Activated T-cell treated with anti-CD3 and anti-CD28 coated beads, Interleukin-2, amount 50 U/mL, for 24 hours (primary cell): ENCODE data around the gene KCNE1.

Experiments used
- DNase-seq: peaks from one replicate; pipeline ENCODE4 v3.0.0-alpha.2; 2020
- H3K27ac Mint-ChIP-seq: 2 replicates; pipeline ENCODE4 v1.8.0; 2020; ENCODE audit warnings: mild to moderate bottlenecking, mixed read lengths
- H3K27me3 Mint-ChIP-seq: 2 replicates; pipeline ENCODE4 v1.8.0; 2020; ENCODE audit warnings: mixed read lengths
- H3K36me3 Mint-ChIP-seq: 2 replicates; pipeline ENCODE4 v1.8.0; 2020; ENCODE audit warnings: low read depth, mixed read lengths
- H3K4me1 Mint-ChIP-seq: 2 replicates; pipeline ENCODE4 v1.8.0; 2020; ENCODE audit warnings: low read depth, mixed read lengths
- H3K4me3 Mint-ChIP-seq: 2 replicates; pipeline ENCODE4 v1.8.0; 2020; ENCODE audit warnings: mild to moderate bottlenecking, moderate library complexity, mixed read lengths
- H3K9me3 Mint-ChIP-seq: 2 replicates; pipeline ENCODE4 v1.8.0; 2020; ENCODE audit warnings: mixed read lengths

The KCNE1 gene

DNA sequence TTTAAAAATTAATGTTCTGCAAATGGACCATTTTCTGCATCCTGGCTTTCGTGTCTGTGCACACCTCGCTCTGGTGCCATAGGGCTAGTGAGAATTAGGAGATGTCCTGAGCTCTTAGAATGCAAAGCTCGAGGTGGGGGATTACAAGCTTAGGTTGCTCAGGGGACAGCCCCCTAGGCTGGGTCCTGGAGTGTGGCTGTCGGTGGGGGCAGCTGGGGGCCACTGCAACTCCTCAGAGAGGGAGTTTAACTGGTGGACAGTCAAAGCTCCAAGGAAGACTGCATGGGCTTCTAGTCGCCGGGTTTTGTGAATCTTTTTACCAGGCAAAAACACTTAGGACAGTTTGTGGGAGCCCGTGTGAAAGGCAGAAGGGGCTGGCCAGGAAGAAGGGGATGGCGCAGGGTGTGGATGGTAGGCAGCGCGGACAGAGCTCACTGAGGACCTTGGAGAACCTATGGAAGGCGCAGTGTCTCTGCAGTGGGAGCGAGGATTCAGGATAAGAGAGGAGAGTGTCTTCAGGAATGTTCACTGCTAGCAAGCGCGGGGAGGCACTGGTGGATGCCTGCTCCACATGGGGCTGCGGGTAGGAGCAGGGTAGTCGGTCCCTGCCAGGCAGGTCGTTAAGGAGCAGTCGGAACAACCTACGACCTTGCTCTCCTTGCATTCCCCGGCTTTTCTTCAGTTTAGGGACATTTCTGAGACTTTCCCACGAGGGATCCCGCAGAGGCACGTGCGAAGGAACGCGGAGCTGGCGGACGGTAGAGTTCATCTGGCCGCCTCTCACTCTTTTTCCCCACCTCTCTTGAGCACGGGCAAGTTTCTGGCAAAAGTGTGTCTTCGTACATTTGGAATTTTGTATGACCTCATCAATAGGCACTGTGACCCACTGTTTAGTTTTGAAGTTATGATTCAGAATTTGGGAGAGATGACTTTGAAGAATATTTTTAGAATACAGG is 12.9 kb upstream of the KCNE1 start:
- no peaks in the 10 kb centered on the region for H3K27me3 Mint-ChIP-seq
- peak overlapping the region; percentile 30 for H3K27ac Mint-ChIP-seq
- peaks cover 27% of the 10 kb centered on the region for H3K36me3 Mint-ChIP-seq
- DNase-seq, result no peak
- H3K4me1 Mint-ChIP-seq, result peaks cover 53% of the 10 kb centered on the region
- H3K9me3 Mint-ChIP-seq, result peaks cover 4% of the 10 kb centered on the region
- peak overlapping the region; percentile 45 for H3K4me3 Mint-ChIP-seq

DNA sequence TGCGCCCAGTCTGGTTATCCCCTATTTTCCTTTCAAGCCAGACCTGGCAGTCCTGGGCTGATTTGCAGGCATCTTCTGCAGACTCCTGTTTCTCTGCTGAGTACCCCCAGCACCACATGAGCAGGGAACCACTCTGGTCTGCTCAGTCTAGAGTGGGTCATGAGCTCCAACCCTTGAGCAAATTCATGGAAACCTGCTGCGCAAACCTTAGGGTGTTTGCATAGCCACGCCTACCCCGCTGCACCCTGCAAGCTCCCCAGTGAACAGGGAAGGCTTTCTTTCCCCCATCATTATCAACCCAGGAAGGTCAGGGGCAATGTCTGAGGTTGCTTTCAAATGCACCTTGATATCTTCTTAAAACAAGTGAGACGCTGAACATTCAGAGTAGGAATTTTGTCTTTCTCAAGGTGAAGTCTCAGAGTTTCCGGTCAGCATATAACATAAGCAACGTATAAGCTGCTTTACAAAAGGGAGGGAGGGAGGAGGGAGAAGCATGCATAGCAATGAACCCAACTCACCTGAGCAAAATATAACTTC is 11.1 kb upstream of the KCNE1 start:
- peaks cover 46% of the 10 kb centered on the region for H3K4me1 Mint-ChIP-seq
- H3K27me3 Mint-ChIP-seq, result no peaks in the 10 kb centered on the region
- no peaks in the 10 kb centered on the region for H3K9me3 Mint-ChIP-seq

DNA sequence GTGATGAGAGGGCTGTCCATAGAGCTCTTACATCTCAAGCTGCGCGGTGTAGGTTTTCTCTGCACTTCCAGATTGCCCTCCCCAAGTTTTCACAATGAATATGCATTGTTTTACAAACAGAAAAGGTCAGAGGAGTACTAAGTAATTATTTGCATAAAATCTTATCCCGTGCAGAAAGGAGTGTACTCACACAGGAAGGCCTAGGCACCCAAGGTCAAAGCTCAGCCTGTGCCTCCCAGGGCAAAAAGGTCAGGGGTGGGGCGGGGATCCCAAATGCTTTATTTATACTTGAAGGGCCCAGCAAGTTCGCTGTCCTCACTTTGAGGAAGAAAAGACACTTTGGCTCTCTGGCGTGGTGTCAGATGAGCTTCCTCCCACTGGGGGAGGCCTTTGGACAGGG is 10.3 kb upstream of the KCNE1 start:
- no peaks in the 10 kb centered on the region for H3K27me3 Mint-ChIP-seq
- peaks cover 46% of the 10 kb centered on the region for H3K4me1 Mint-ChIP-seq
- H3K4me3 Mint-ChIP-seq, result no peak overlapping the region
- H3K9me3 Mint-ChIP-seq, result no peaks in the 10 kb centered on the region
- peaks cover 45% of the 10 kb centered on the region for H3K36me3 Mint-ChIP-seq
- DNase-seq, result no peak
- H3K27ac Mint-ChIP-seq, result peak overlapping the region; percentile 26

More for the DNA sequence above, 11.1 kb upstream of the KCNE1 start:
- no peak overlapping the region for H3K27ac Mint-ChIP-seq
- H3K4me3 Mint-ChIP-seq, result no peak overlapping the region
- peaks cover 37% of the 10 kb centered on the region for H3K36me3 Mint-ChIP-seq
- DNase-seq, result no peak

DNA sequence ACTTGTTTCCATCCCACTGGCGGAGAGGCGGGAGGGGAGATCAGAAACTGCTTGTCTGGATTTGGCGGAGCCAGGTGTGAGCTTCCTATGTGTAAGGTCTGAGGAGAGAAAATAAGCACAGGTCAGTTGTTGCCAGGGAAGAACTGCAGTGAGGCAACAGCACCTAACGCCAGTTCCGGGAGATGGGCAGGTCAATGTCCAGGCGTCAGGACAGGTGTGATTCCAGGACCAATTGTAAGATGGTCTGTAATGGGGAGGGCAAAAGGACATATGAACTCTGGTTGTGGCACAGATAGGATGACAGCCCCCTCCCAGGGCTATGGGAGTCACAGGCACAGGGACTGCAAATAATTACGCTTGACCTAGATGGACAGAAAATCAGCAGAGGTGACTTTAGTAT is 9.6 kb upstream of the KCNE1 start:
- no peak overlapping the region for H3K27ac Mint-ChIP-seq
- peaks cover 46% of the 10 kb centered on the region for H3K4me1 Mint-ChIP-seq
- H3K4me3 Mint-ChIP-seq, result no peak overlapping the region
- DNase-seq, result no peak
- no peaks in the 10 kb centered on the region for H3K9me3 Mint-ChIP-seq
- peaks cover 49% of the 10 kb centered on the region for H3K36me3 Mint-ChIP-seq
- no peaks in the 10 kb centered on the region for H3K27me3 Mint-ChIP-seq

DNA sequence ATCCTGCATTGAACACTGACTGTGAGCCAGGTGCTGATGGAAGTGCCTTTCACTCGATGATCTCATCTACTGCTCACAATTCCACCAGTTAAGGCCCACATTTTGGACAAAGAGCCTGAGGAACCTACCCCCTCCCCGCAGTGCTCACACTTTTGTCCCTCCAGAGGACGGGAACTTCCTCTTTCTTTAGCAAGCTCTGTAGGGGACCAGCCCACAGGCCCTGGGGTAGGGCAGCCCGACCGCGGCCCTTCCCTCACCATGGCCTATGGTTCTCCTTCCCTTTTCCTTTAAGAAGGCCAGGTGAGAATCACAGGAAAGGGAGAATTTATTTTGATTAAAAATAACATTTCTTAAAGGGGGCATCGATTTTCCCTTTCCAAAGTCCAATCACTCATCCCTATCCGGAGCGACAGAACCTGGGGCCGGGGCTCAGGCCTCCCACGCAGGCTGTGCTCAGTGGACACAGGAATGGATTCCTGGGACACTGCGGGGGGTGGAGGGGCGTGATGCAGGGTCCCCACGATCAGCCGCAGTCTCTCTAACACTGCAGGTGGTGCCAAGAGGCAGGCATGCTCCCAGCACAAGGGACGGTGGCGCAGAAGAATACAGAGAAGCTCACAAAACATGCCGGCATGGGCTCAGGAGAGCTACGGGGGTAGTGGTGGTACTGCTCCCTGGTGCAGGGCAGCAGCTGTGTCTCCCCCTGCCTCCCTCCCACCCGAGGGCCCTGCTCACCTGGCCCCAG is 8.9 kb upstream of the KCNE1 start:
- H3K4me1 Mint-ChIP-seq, result peaks cover 40% of the 10 kb centered on the region
- H3K9me3 Mint-ChIP-seq, result no peaks in the 10 kb centered on the region
- no peak overlapping the region for H3K27ac Mint-ChIP-seq
- H3K4me3 Mint-ChIP-seq, result no peak overlapping the region
- H3K36me3 Mint-ChIP-seq, result peaks cover 51% of the 10 kb centered on the region
- no peaks in the 10 kb centered on the region for H3K27me3 Mint-ChIP-seq
- DNase-seq, result no peak

DNA sequence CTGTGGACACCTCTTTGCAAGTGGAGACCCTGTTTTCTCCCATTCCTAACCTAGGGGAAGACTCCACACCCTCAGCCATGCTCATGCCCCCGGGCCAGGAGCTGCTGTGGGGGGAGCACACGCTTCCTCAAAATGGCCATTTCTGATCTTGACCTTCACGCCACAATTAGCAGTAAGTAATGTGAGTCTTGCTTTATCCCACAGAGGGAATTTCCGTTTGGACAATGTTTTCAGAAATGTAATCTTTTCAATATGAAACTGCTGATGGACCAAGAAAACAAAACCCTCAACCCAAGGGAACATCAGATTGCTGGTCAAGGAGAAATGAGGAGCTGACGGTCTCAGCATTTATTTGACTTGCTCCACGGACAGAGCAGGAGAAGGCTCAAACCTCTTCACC is 8.3 kb upstream of the KCNE1 start:
- Mint-ChIP-seq H3K4me1 (peaks cover 36% of the 10 kb centered on the region), H3K9me3 (no peaks in the 10 kb centered on the region), H3K27ac (no peak overlapping the region), H3K27me3 (no peaks in the 10 kb centered on the region), H3K4me3 (no peak overlapping the region), H3K36me3 (peaks cover 51% of the 10 kb centered on the region)
- DNase-seq, result no peak

DNA sequence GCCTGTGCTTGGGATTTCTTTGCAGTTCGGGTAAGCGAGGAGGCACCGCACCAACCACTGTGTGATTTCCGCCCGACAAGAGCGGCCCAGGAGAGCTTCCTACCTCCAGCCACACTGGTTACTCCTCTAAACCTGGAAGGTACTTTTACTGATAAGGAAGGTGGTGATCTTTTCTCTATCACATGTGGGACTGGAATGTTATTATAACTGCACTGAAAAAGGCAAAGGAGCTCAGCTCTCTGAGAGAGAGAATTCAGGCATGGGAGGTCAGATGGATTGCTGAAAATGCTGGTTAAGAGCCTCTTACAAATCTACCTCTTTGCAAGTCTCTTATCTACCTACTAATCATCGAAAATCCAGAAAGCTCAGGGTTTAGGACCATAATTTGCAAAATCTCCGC is 7.7 kb upstream of the KCNE1 start:
- Mint-ChIP-seq H3K27me3 (no peaks in the 10 kb centered on the region), H3K27ac (no peak overlapping the region), H3K4me3 (no peak overlapping the region), H3K36me3 (peaks cover 51% of the 10 kb centered on the region), H3K9me3 (no peaks in the 10 kb centered on the region), H3K4me1 (peaks cover 30% of the 10 kb centered on the region)
- no peak for DNase-seq

DNA sequence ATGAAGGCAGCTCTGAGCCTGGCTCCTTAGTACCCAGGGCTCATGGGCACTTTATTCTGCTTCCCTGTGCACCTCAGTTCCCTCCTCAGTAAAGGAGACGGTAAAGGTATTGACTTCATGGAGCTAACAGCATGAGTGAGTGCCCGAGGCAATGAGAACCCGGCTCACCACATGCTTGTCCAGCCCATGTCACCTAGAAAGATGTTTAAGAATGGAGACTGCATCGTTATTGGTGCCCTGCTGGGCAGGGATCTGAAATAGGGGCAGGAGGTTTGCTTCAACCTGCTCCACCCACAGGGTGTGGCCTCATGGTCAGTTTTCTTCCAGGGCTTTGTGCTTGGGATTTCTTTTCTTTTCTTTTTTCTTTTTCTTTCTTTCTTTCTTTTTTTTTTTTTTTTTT is 7.0 kb upstream of the KCNE1 start:
- Mint-ChIP-seq H3K27me3 (no peaks in the 10 kb centered on the region), H3K4me1 (peaks cover 28% of the 10 kb centered on the region), H3K36me3 (peaks cover 51% of the 10 kb centered on the region), H3K27ac (no peak overlapping the region), H3K4me3 (no peak overlapping the region), H3K9me3 (no peaks in the 10 kb centered on the region)
- no peak for DNase-seq

DNA sequence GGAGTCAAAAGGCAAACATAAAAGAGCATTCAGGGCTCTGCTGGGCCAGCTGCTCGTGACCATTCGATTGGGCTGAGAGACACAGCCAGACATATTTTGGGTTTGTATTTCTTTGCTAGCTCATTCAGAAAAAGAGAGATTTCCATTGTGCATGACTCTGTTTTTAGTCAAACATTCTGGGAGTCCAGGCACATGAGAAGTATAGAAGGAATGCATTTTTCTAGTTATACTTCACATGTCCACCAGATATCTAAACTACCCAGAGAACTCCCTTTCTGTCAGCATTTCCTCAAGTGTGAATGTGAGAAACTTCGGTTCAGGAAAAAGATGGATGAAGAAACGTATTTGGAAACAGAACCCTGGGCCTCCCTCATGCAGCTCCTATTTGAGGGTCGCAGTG is 6.3 kb upstream of the KCNE1 start:
- Mint-ChIP-seq H3K9me3 (no peaks in the 10 kb centered on the region), H3K4me1 (peaks cover 28% of the 10 kb centered on the region), H3K27ac (no peak overlapping the region), H3K36me3 (peaks cover 51% of the 10 kb centered on the region), H3K4me3 (no peak overlapping the region), H3K27me3 (no peaks in the 10 kb centered on the region)
- DNase-seq, result no peak

DNA sequence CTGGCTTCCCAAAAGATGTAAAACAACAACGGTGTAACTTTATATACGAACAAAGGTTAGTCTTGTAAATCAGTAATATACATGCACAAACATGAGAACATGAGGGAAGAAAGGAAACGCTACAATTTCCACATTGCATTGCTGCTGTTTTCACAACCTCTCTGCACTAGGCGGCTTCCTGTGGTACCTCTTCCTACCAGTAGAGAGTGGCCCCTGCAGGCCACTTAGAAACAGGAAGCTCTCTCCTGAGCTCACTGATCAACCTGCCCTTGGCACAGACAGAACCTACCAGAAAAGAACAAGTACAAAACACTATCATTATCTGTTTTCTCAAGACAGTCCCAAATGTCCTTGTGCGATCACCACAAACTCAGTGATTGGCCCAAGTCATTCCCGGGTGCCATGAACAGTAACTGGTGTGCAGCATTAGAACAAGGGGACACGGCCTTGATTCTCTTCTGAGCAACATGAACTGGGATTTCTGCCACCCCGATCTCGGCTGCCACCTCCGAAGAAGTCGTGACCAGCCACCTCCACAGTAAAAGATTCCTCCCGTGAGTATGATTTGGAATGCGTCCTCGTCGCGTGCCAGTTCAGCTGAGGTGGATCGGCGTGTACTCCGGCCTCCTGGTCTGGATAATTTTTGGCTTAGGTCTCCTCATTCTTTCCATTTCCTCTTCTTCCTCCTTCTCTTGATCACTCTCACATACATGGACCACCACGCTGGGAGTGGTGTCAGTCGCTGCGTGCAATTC is 5.7 kb upstream of the KCNE1 start:
- Mint-ChIP-seq H3K27me3 (no peaks in the 10 kb centered on the region), H3K36me3 (peaks cover 47% of the 10 kb centered on the region)

DNA sequence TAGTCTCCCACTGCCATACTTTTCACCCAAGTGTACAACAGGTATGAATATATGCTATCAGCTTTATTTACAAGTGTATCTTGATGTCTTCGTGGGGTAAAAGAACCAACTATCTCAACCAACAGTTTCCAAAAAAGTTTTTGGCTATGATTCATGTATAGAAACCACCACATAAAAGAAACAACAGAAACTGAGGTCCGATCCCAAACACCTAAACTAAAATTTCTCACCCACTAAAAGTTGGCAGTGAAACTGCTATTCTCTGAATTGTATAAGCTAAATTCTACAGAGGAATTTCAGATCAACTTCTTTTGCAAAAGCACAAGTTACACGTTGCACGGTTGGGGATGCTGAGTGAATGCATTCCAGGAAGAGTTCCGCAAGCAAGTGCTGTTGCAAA is 5.0 kb upstream of the KCNE1 start:
- no peak overlapping the region for H3K27ac Mint-ChIP-seq

More for the DNA sequence above, 5.7 kb upstream of the KCNE1 start:
- H3K4me3 Mint-ChIP-seq, result no peak overlapping the region
- peaks cover 25% of the 10 kb centered on the region for H3K4me1 Mint-ChIP-seq
- no peak overlapping the region for H3K27ac Mint-ChIP-seq
- DNase-seq, result no peak
- H3K9me3 Mint-ChIP-seq, result no peaks in the 10 kb centered on the region

DNA sequence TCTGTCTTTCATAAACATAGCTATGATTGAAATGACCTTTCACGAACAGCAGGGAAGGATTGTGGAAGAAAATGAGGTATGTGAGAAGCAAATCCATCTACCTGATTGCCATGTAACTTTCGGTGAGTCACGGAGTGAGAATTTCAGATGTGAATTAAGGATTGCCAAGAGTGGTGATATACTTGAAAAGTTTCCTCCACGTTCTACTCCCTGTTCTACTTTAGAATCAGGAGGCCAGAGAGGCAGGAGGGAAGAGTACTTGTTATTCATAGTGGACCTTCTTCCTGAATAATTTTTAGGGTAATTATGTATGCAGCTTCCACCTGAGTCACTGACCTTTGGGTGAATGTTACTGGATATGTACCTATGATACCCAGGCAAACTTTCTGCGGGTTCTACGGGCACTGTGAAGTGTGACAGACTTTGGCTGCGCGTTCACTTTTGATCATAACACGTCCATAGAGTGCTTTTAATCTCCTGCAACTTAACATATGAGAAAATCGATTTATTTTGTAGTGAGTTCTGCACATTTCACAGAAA is 2.6 kb upstream of the KCNE1 start:
- H3K36me3 Mint-ChIP-seq, result peaks cover 22% of the 10 kb centered on the region
- no peak for DNase-seq
- H3K27ac Mint-ChIP-seq, result no peak overlapping the region
- no peaks in the 10 kb centered on the region for H3K27me3 Mint-ChIP-seq
- peaks cover 19% of the 10 kb centered on the region for H3K4me1 Mint-ChIP-seq
- no peak overlapping the region for H3K4me3 Mint-ChIP-seq
- H3K9me3 Mint-ChIP-seq, result no peaks in the 10 kb centered on the region

More for the DNA sequence above, 5.0 kb upstream of the KCNE1 start:
- Mint-ChIP-seq H3K27me3 (no peaks in the 10 kb centered on the region), H3K4me3 (no peak overlapping the region), H3K9me3 (no peaks in the 10 kb centered on the region), H3K36me3 (peaks cover 43% of the 10 kb centered on the region), H3K4me1 (peaks cover 20% of the 10 kb centered on the region)
- DNase-seq, result no peak

DNA sequence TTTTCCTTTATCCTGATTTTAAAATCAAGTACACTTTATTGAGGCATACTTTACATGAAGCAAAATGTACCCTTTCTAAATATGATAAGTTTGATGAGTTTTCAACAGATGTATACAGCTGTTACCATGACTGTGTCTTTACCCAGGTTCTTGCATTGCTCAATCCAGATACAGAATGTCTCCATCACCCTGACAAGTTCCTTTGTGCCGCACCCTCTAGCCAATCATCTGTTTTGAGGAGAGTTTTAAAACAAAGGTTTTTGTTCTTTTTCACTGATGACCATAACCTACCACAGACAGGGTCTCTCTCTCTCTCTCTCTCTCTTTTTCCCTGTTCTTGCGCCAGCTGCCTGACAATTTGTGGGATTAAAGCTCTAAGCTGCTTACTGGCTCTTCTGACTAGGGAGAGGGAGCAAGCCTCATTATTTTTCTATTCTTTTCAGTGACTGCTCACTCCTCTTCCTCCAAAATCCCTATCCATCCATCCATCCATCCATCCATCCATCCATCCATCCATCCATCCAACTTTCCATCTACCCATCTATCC is 1.2 kb upstream of the KCNE1 start:
- no peaks in the 10 kb centered on the region for H3K9me3 Mint-ChIP-seq
- H3K4me1 Mint-ChIP-seq, result peaks cover 17% of the 10 kb centered on the region
- no peak for DNase-seq
- H3K4me3 Mint-ChIP-seq, result no peak overlapping the region
- H3K27ac Mint-ChIP-seq, result no peak overlapping the region
- H3K36me3 Mint-ChIP-seq, result peaks cover 15% of the 10 kb centered on the region
- H3K27me3 Mint-ChIP-seq, result no peaks in the 10 kb centered on the region

DNA sequence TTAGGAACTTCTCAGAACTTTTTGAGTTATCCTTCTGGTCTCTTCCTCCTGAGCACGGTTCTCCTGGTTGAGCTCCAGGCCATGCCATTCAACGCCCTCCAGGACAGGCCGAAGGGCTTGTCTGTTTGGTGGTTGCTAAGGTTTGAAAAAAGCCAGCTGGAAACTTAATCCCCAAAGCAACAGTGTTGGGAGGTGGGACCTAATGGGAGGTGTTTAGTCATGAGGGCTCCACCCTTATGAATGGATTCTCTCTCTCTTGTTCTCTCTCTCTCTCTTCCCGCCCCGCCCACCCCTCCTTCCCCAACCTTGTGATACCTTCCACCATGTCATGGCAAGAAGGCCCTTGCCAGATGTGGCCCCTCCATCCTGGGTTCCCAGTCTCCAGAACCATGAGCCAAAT is 829 bp downstream of the KCNE1 start:
- Mint-ChIP-seq H3K27ac (no peak overlapping the region), H3K4me1 (no peaks in the 10 kb centered on the region)

More for the DNA sequence above, 829 bp downstream of the KCNE1 start:
- Mint-ChIP-seq H3K4me3 (no peak overlapping the region), H3K9me3 (no peaks in the 10 kb centered on the region), H3K27me3 (peaks cover 7% of the 10 kb centered on the region), H3K36me3 (no peaks in the 10 kb centered on the region)
- DNase-seq, result no peak
